K562 (cell line): ENCODE data around the gene CNTN2. TPM values are rescaled to one million over a fixed set of nuclear protein-coding genes. Genes with fewer than 3 reads are reported as not detected.

Source experiments
- ATAC-seq: fragments of 200-7000 bp; cut with Tn5 transposase; 3 replicates; pipeline ENCODE4 v1.9.1; 2020; ENCODE audit warnings: moderate library complexity
- BruUV-seq: library from RNA; stranded (reverse); fragments of 400-500 nt; replicated peaks from 2 replicates; lab custom pipeline; 2021; lab: Mats Ljungman, UMichigan
- CTCF ChIA-PET: fragments of 300-600 bp; formaldehyde crosslinking; extraction: SDS; loops from one replicate; lab custom pipeline; 2021; ENCODE audit warnings: low intra/inter-chr PET ratio; lab: Yijun Ruan, JAX
- POLR2A ChIA-PET: fragments of 300-600, 350-650 bp; sonication (Branson Sonifier 250); formaldehyde crosslinking; extraction: SDS; loops from one replicate; lab custom pipeline; 2021; ENCODE audit warnings: antibody characterized with exemption, inconsistent platforms; lab: Yijun Ruan, JAX
- DNase-seq, 4 experiments: peaks; one replicate each; pipeline versions ENCODE4 v3.0.0 to v3.0.0-alpha.2; 2011 to 2018; ENCODE audit warnings: low spot score in 3 of 4, mixed read lengths in 3 of 4; ENCODE audit errors: extremely low read depth in 1 of 4
- FAIRE-seq: peaks from 2 replicates; lab custom pipeline; 2011; peaks lifted over from hg19 to GRCh38; lab: Jason Lieb, UNC
- H2AFZ ChIP-seq: 2 replicates; pipeline ENCODE4 v1.6.0; 2011; ENCODE audit warnings: low read depth, low read length, control low read depth, inconsistent platforms
- H3K27ac ChIP-seq: fragments of 200-600 bp; 3 replicates; pipeline ENCODE4 v1.8.0; 2011; ENCODE audit warnings: low read depth, mild to moderate bottlenecking, control low read depth, inconsistent platforms, low read length, moderate library complexity, mixed read lengths; ENCODE audit errors: extremely low read depth
- H3K27me3 ChIP-seq, 2 experiments: fragments of 300-600 bp in 1 of 2; 2 replicates in 1 of 2; 3 replicates in 1 of 2; pipeline versions ENCODE4 v1.6.0 to v1.8.0; 2011; ENCODE audit warnings: inconsistent platforms in 2 of 2, low read length in 2 of 2, mild to moderate bottlenecking in 1 of 2, mixed read lengths in 1 of 2, moderate library complexity in 1 of 2; ENCODE audit not compliant: control insufficient read depth in 2 of 2, insufficient read depth in 2 of 2
- H3K36me3 ChIP-seq: fragments of 300-600 bp; 3 replicates; pipeline ENCODE4 v1.8.0; 2011; ENCODE audit warnings: mild to moderate bottlenecking, low read length, inconsistent platforms; ENCODE audit not compliant: control insufficient read depth, insufficient read depth
- H3K4me1 ChIP-seq, 2 experiments: fragments of 200-600 bp in 1 of 2; replicated peaks in 1 of 2; 2 replicates in 1 of 2; 3 replicates in 1 of 2; pipeline versions ENCODE4 v1.5.1 to v1.8.0; 2011; ENCODE audit warnings: inconsistent platforms in 2 of 2, low read length in 2 of 2, mild to moderate bottlenecking in 1 of 2, mixed read lengths in 1 of 2, moderate library complexity in 1 of 2; ENCODE audit not compliant: control insufficient read depth in 2 of 2, insufficient read depth in 2 of 2
- H3K4me2 ChIP-seq: 2 replicates; pipeline ENCODE4 v1.6.1; 2011; ENCODE audit warnings: low read length, control low read depth, inconsistent platforms, mixed read lengths; ENCODE audit not compliant: insufficient read depth
- H3K4me3 ChIP-seq: fragments of 200-600 bp; sonication (generic), shearing (Covaris generic); 2 replicates; pipeline ENCODE4 v1.5.1; 2016; ENCODE audit warnings: control low read depth, inconsistent platforms
- H3K79me2 ChIP-seq: fragments of 200-600 bp; 3 replicates; pipeline ENCODE4 v1.8.0; 2011; ENCODE audit warnings: low read length, inconsistent platforms; ENCODE audit not compliant: control insufficient read depth, insufficient read depth
- H3K9ac ChIP-seq, 2 experiments: 2 replicates each; pipeline versions ENCODE4 v1.6.0 to v1.6.1; 2011; ENCODE audit warnings: low read depth in 2 of 2, low read length in 2 of 2, control low read depth in 1 of 2, inconsistent platforms in 1 of 2, mild to moderate bottlenecking in 1 of 2, mixed read lengths in 1 of 2; ENCODE audit not compliant: insufficient read depth in 1 of 2
- H3K9me1 ChIP-seq: one replicate; pipeline ENCODE4 v1.6.0; 2011; ENCODE audit warnings: inconsistent platforms, mild to moderate bottlenecking, low read length, moderate library complexity; ENCODE audit not compliant: control insufficient read depth, insufficient read depth
- H3K9me3 ChIP-seq: replicated peaks from 2 replicates; pipeline ENCODE4 v1.5.1; 2011; ENCODE audit warnings: low read depth, low read length, inconsistent platforms; ENCODE audit not compliant: control insufficient read depth, insufficient read depth
- H4K20me1 ChIP-seq: replicated peaks from 2 replicates; pipeline ENCODE4 v1.6.1; 2011; ENCODE audit warnings: low read length, inconsistent platforms, mixed read lengths; ENCODE audit not compliant: control insufficient read depth, insufficient read depth
- BACH1 ChIP-seq: fragments of 200-800 bp; sonication (Bioruptor generic); IDR thresholded peaks from 2 replicates; pipeline ENCODE4 v1.6.1; 2016; ENCODE audit warnings: missing genetic modification characterization, missing compliant biosample characterization
- BCOR ChIP-seq: fragments of 450-650 bp; IDR thresholded peaks from 2 replicates; pipeline ENCODE4 v1.6.1; 2016
- CBX1 ChIP-seq: sonication (generic); IDR thresholded peaks from 2 replicates; pipeline ENCODE4 v1.6.1; 2016; ENCODE audit warnings: antibody characterized with exemption, low read depth, mild to moderate bottlenecking
- CREB3 ChIP-seq: fragments of 450-650 bp; conservative IDR thresholded peaks from 2 replicates; pipeline ENCODE4 v1.6.1; 2016; ENCODE audit warnings: missing genetic modification characterization, low read depth, mild to moderate bottlenecking, missing compliant biosample characterization, moderate library complexity
- FOXP4 ChIP-seq: sonication (generic); formaldehyde crosslinking; IDR thresholded peaks from 2 replicates; pipeline ENCODE4 v1.8.0; 2022; ENCODE audit warnings: mild to moderate bottlenecking, missing genetic modification reagents, borderline replicate concordance
- MTF1 ChIP-seq: fragments of 250-450 bp; sonication (Bioruptor Pico); IDR thresholded peaks from 2 replicates; pipeline ENCODE4 v1.9.0; 2021; ENCODE audit warnings: moderate library complexity, mild to moderate bottlenecking, inconsistent platforms, borderline replicate concordance
- MXD1 ChIP-seq: fragments of 250-450 bp; sonication (Bioruptor Pico); IDR thresholded peaks from 2 replicates; pipeline ENCODE4 v1.8.0; 2021; ENCODE audit warnings: borderline replicate concordance, mild to moderate bottlenecking, moderate library complexity; ENCODE audit not compliant: poor library complexity, severe bottlenecking
- ZNF277 ChIP-seq: fragments of 250-450 bp; sonication (Bioruptor Pico); IDR thresholded peaks from 2 replicates; pipeline ENCODE4 v1.8.0; 2022; ENCODE audit warnings: inconsistent platforms, mild to moderate bottlenecking, moderate library complexity, borderline replicate concordance
- WGBS: fragments of 100-300 bp; shearing (Covaris generic); methylation state at CpG from one replicate; pipeline ENCODE4 v1.1.6; 2016; ENCODE audit warnings: low coverage, mixed read lengths; ENCODE audit not compliant: insufficient coverage; ENCODE audit errors: missing lambda C conversion rate; 5-methylcytosine and 5-hydroxymethylcytosine counted together
- in situ Hi-C: fragments of 300-500 bp; cut with MboI; formaldehyde crosslinking; loops from 4 replicates; pipeline ENCODE4 v1.15.0; 2018; ENCODE audit warnings: inconsistent platforms, mixed read lengths
- intact Hi-C: fragments of 100-400 bp; cut with micrococcal nuclease; formaldehyde crosslinking; loops from 2 replicates; pipeline ENCODE4 v1.14.2; 2022
- polyA plus RNA-seq, 8 experiments: library from polyadenylated mRNA; depleted of rRNA in 4 of 8; stranded (reverse) in 5 of 8; unstranded in 3 of 8; fragments of >200 nt; fragmentation: Nextera tagmentation in 2 of 8; fragmentation: Illumina TruSeq in 1 of 8; extraction: Ambion mirVana in 2 of 8; extraction: Trizol in 1 of 8; gene quantifications; 2 replicates each; pipeline versions ENCODE4 v1.2.1 to v1.2.3, GENCODE V29; 2011 to 2014; ENCODE audit warnings: inconsistent platforms in 1 of 8, missing spikeins in 1 of 8
- total RNA-seq, 7 experiments: library from RNA; depleted of rRNA in 6 of 7; stranded (reverse); fragments of >200 nt in 6 of 7; fragmentation: Illumina TruSeq in 2 of 7; extraction: Trizol in 2 of 7; gene quantifications; 2 replicates each; pipeline versions ENCODE4 v1.2.1 to v1.2.3, GENCODE V29; 2011 to 2021; ENCODE audit warnings: low replicate concordance in 1 of 7

CNTN2 gene
- total and polyA plus RNA-seq, 9 of the 15 experiments (the other 6 are each of a cell fraction or from before 2014, with no cell fraction given), result not detected

GRCh38 chr1:205088341-205088740 lies 45.3 kb downstream of the CNTN2 start:
- H3K9me3 ChIP-seq, result no peaks in the 10 kb centered on the region
- 0 out of 2 replicates have a peak, but pooled peaks cover 4% of the 10 kb centered on the region for H4K20me1 ChIP-seq
- no peaks in the 10 kb centered on the region for H3K27me3 ChIP-seq
- in situ Hi-C loops (no loop called here), intact Hi-C loops (no loop called here)
- no peak for TF ChIP-seq MXD1 (CRISPR knock-in tag)
- no peaks in the 10 kb centered on the region for H3K9me1 ChIP-seq
- no peak overlapping the region for H3K9ac ChIP-seq
- H2AFZ ChIP-seq, result no peak overlapping the region
- no peak for DNase-seq
- no TSS peak for BruUV-seq
- CTCF ChIA-PET, result no interaction called here
- POLR2A ChIA-PET, result interaction anchor here (1.0 to 1.8 kb wide), 3 partner anchors 12 to 29 kb away, joined by 3 to 5 read pairs (median 4); no protein-coding TSS in a partner anchor
- no peak overlapping the region for H3K4me3 ChIP-seq
- ATAC-seq, result no peak
- H3K4me1 ChIP-seq, result no peaks in the 10 kb centered on the region
- WGBS, result 67% methylated on average over 3 of the region's 3 CpGs
- H3K36me3 ChIP-seq, result peaks cover 83% of the 10 kb centered on the region
- H3K79me2 ChIP-seq, result no peaks in the 10 kb centered on the region
- no peak overlapping the region for H3K27ac ChIP-seq
- no peak for FAIRE-seq
- H3K4me2 ChIP-seq, result no peak overlapping the region

- H3K79me2 ChIP-seq, result no peaks in the 10 kb centered on the region
- no peak for ATAC-seq
- H3K4me3 ChIP-seq, result no peak overlapping the region
- no peak overlapping the region for H3K4me2 ChIP-seq
- FAIRE-seq, result no peak
- H2AFZ ChIP-seq, result no peak overlapping the region
- DNase-seq, result no peak
- no TSS peak for BruUV-seq
- H4K20me1 ChIP-seq, result no peaks in the 10 kb centered on the region
- CTCF ChIA-PET, result interaction anchor here (1.1 kb wide), 1 partner anchor 39 kb away, joined by 3 read pairs; no protein-coding TSS in a partner anchor
- 87% methylated on average over 4 of the region's 4 CpGs for WGBS
- intact Hi-C loops, result no loop called here
- no peaks in the 10 kb centered on the region for H3K9me3 ChIP-seq
- no peaks in the 10 kb centered on the region for H3K4me1 ChIP-seq
- H3K36me3 ChIP-seq, result peaks cover 84% of the 10 kb centered on the region
- POLR2A ChIA-PET, result interaction anchor here (1.5 to 1.7 kb wide), 2 partner anchors 10 to 15 kb away, joined by 6 to 8 read pairs; no protein-coding TSS in a partner anchor
- no peaks in the 10 kb centered on the region for H3K9me1 ChIP-seq
- no peaks in the 10 kb centered on the region for H3K27me3 ChIP-seq
- in situ Hi-C loops, result no loop called here
- H3K9ac ChIP-seq, result no peak overlapping the region
- H3K27ac ChIP-seq, result no peak overlapping the region
- TF ChIP-seq CBX1 (no peak), ZNF277 (CRISPR knock-in tag) (no peak), BCOR (no peak), BACH1 (no peak), FOXP4 (CRISPR knock-in tag) (no peak), CREB3 (tag) (no peak), MTF1 (CRISPR knock-in tag) (no peak)
Measured at GRCh38 chr1:205091043-205091740, 48.2 kb downstream of the CNTN2 start.
